Spleen (tissue), 11 donors: Measurements from ENCODE around the gene TMEM37. TPM values are rescaled to one million over a fixed set of nuclear protein-coding genes. Genes with fewer than 3 reads are reported as not detected.
A peak's percentile ranks its signal among the peaks of the same experiment; 100 is the strongest.

Source experiments
- DNase-seq: peaks from one replicate; pipeline ENCODE4 v3.0.0-alpha.2; 2020
- H3K27ac ChIP-seq, 8 donors: fragments of 200-600 bp; sonication (generic) in 7 of 8; 1 replicate in 4 of 8; 2 replicates in 4 of 8; pipeline versions ENCODE4 v1.5.0 to v1.8.0; 2016 to 2021; ENCODE audit warnings: inconsistent platforms in 4 of 8, mild to moderate bottlenecking in 4 of 8, moderate library complexity in 1 of 8
- H3K27me3 ChIP-seq, 7 donors: fragments of 200-600 bp; sonication (generic) in 6 of 7; replicated peaks in 1 of 7; 1 replicate in 4 of 7; 2 replicates in 3 of 7; pipeline versions ENCODE4 v1.5.0 to v1.8.0; 2016 to 2021; ENCODE audit warnings: inconsistent platforms in 3 of 7, mild to moderate bottlenecking in 1 of 7
- H3K36me3 ChIP-seq, 6 donors: fragments of 200-600 bp; sonication (generic) in 5 of 6; 1 replicate in 4 of 6; 2 replicates in 2 of 6; pipeline versions ENCODE4 v1.5.0 to v1.8.0; 2016 to 2021; ENCODE audit warnings: inconsistent platforms in 2 of 6
- H3K4me1 ChIP-seq, 6 donors: fragments of 200-600 bp; sonication (generic) in 5 of 6; 1 replicate in 3 of 6; 2 replicates in 3 of 6; pipeline versions ENCODE4 v1.5.0 to v1.8.0; 2016 to 2021; ENCODE audit warnings: inconsistent platforms in 3 of 6
- H3K4me3 ChIP-seq, 8 donors: fragments of 200-600 bp; sonication (generic) in 7 of 8; 1 replicate in 4 of 8; 2 replicates in 4 of 8; pipeline versions ENCODE4 v1.5.0 to v1.8.0; 2016 to 2021; ENCODE audit warnings: inconsistent platforms in 4 of 8, mild to moderate bottlenecking in 4 of 8, moderate library complexity in 2 of 8
- H3K9me3 ChIP-seq, 8 donors: fragments of 200-600 bp; sonication (generic) in 7 of 8; 1 replicate in 4 of 8; 2 replicates in 4 of 8; pipeline versions ENCODE4 v1.5.0 to v1.8.0; 2016 to 2021; ENCODE audit warnings: inconsistent platforms in 4 of 8
- CTCF ChIP-seq, 11 experiments: fragments of 200-600 bp in 7 of 11; fragments of 450-650 bp in 4 of 11; sonication (generic) in 4 of 11; IDR thresholded peaks in 8 of 11; conservative IDR thresholded peaks in 3 of 11; 1 replicate in 7 of 11; 2 replicates in 4 of 11; pipeline versions ENCODE4 v1.4.0 to v1.8.0; 2016 to 2021; ENCODE audit warnings: antibody characterized with exemption in 11 of 11, inconsistent platforms in 4 of 11, mild to moderate bottlenecking in 1 of 11
- POLR2A ChIP-seq, 3 donors: fragments of 450-650 bp; IDR thresholded peaks; one replicate each; pipeline ENCODE4 v1.5.1; 2017; ENCODE audit warnings: antibody characterized with exemption in 3 of 3, mild to moderate bottlenecking in 1 of 3
- POLR2AphosphoS5 ChIP-seq, 3 donors: sonication (generic); formaldehyde crosslinking; IDR thresholded peaks; one replicate each; pipeline ENCODE4 v1.5.1; 2017; ENCODE audit warnings: antibody characterized with exemption in 3 of 3
- WGBS, 5 donors: extraction: QIAGEN DNeasy Blood & Tissue Kit in 3 of 5; methylation state at CpG; one replicate each; pipeline versions ENCODE4 v1.1.5 to v1.1.7; 2013 to 2018; 5-methylcytosine and 5-hydroxymethylcytosine counted together
- intact Hi-C: fragments of 100-400 bp; cut with DNase I; formaldehyde crosslinking; loops from one replicate; pipeline ENCODE4 v1.15.0; 2023; ENCODE audit warnings: low total_unique reads
- polyA plus RNA-seq, 3 donors: library from polyadenylated mRNA; stranded (reverse); fragments of 200-250 nt; gene quantifications; one replicate each; pipeline ENCODE4 v1.2.1, GENCODE V29; 2013
- total RNA-seq, 7 donors: library from RNA; depleted of rRNA in 3 of 7; stranded (reverse); fragments of >200 nt in 3 of 7; fragmentation: NEBNext Ultra II Directional in 4 of 7; extraction: Animal tissue kit (Norgen Biotek cat#: 25700) in 4 of 7; gene quantifications; one replicate each; pipeline versions ENCODE4 v1.1.0 to v1.2.1, GENCODE V29; 2016 to 2021
- donor health status: healthy with polysubstance abuse.
- donor health status: DM: no; HTN: no; CAD: no; lungs with moderate emphysema.
- donor health status: DM: no; HTN: no; CAD: no.
- donor health status: Bipolar disorder and iron deficiency.
- donor health status: healthy.
- donor health status: DM: no; HTN: no; CAD: no.
- donor health status: DM: yes; HTN: yes; CAD: no.

TMEM37 gene
- total and polyA plus RNA-seq, 10 donors = 5.9 to 53.2 (median 25.1) TPM

DNA sequence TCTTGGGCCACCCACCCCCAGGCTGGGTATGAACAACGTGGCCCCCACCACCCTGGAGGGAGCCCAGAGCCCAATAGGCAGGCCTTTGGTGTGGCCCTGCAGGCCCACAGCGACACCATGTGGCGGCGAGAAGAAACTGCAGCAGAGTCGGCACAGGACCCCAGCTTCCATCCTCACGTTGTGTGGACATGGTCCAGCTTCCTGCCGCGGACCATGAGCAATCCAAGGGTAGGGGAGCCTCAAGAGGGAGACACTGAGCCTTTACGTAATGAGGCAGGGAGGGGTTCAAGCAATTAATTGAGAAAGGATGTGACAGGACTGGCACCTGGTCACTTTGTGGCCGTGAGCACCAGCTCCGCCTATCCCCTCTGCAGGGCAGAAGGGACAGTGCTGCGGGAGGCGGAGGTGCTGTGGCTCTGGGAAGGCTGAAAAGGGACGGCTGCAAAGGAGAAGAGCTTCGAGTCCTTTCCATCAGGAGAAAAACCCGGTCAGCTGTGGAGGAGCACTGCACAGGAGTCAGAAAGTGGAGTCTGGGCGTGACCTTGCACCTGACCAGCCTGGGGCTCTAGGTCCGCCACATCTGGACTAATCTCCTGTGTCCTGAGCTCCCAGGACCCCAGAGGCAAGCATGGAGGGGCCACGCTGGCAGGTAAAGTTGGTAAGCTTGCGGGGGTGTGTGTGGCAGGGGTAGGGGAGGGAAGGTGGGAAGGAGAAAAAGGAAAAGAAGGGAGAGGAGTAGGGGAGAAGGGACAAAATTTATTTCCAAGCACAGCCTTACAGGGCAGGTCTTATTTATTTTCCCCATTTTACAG is 44.9 kb downstream of the TMEM37 start:
- TF ChIP-seq POLR2AphosphoS5 (IDR thresholded peaks at IDR 0.05) (no peak), POLR2A (IDR thresholded peaks at IDR 0.05) (no peak), CTCF (IDR thresholded peaks at IDR 0.05 in 8 of 11, conservative IDR thresholded peaks at IDR 0.05 in 3 of 11) (peak; percentile 65 to 92 (median 84))
- intact Hi-C loops = loop anchor here (2.0 to 5.0 kb wide), 2 partner anchors 70 to 594 kb away; no protein-coding TSS in a partner anchor

GRCh38 chr2:119477113-119477505 is 45.5 kb downstream of the TMEM37 start:
- DNase-seq = no peak
- H3K4me3 ChIP-seq = no peak overlapping the region
- H3K27ac ChIP-seq = no peak overlapping the region
- peaks cover 0 to 30% (median 0%) of the 10 kb centered on the region in 7 donors for H3K27me3 ChIP-seq
- H3K4me1 ChIP-seq = peaks cover 0 to 5% (median 0%) of the 10 kb centered on the region in 6 donors
- no peaks in the 10 kb centered on the region for H3K36me3 ChIP-seq
- intact Hi-C loops = loop anchor here (2.0 to 5.0 kb wide), 2 partner anchors 70 to 595 kb away; no protein-coding TSS in a partner anchor
- WGBS, 5 donors = 69 to 83% (median 71%) methylated on average over 9 of the region's 9 CpGs
- no peak for TF ChIP-seq CTCF (IDR thresholded peaks at IDR 0.05 in 8 of 11, conservative IDR thresholded peaks at IDR 0.05 in 3 of 11)
- TF ChIP-seq POLR2AphosphoS5 (IDR thresholded peaks at IDR 0.05) = no peak
- no peaks in the 10 kb centered on the region for H3K9me3 ChIP-seq

More for the DNA sequence above, 44.9 kb downstream of the TMEM37 start:
- Histone ChIP-seq H3K4me1 (peaks cover 0 to 5% (median 0%) of the 10 kb centered on the region in 6 donors), H3K4me3 (no peak overlapping the region), H3K27me3 (peaks cover 0 to 25% (median 0%) of the 10 kb centered on the region in 7 donors), H3K36me3 (no peaks in the 10 kb centered on the region), H3K27ac (no peak overlapping the region), H3K9me3 (no peaks in the 10 kb centered on the region)
- WGBS, 5 donors = 26 to 33% (median 28%) methylated on average over 19 to 20 of the region's 20 CpGs
- DNase-seq = peak; percentile 87

GRCh38 chr2:119478188-119478977 is 46.7 kb downstream of the TMEM37 start:
- no peak for DNase-seq
- Histone ChIP-seq H3K27ac (no peak overlapping the region), H3K27me3 (peaks cover 0 to 43% (median 0%) of the 10 kb centered on the region in 7 donors), H3K4me1 (peaks cover 0 to 9% (median 1%) of the 10 kb centered on the region in 6 donors), H3K4me3 (no peak overlapping the region), H3K36me3 (no peaks in the 10 kb centered on the region), H3K9me3 (no peaks in the 10 kb centered on the region)
- TF ChIP-seq CTCF (IDR thresholded peaks at IDR 0.05 in 8 of 11, conservative IDR thresholded peaks at IDR 0.05 in 3 of 11) = no peak
- no peak for TF ChIP-seq POLR2AphosphoS5 (IDR thresholded peaks at IDR 0.05)
- TF ChIP-seq POLR2A (IDR thresholded peaks at IDR 0.05) = no peak
- WGBS, 5 donors = 84 to 94% (median 87%) methylated on average over 12 of the region's 12 CpGs
- intact Hi-C loops = loop anchor here (5.0 kb wide), 1 partner anchor 596 kb away; no protein-coding TSS in a partner anchor
